Astrocyte of the cerebellum (primary cell): Measurements from ENCODE around the gene MYH10.

Experiments
- DNase-seq: peaks from one replicate; pipeline ENCODE4 v3.0.0-alpha.2; 2011; ENCODE audit warnings: low read depth
- H3K4me3 ChIP-seq: 2 replicates; pipeline ENCODE4 v1.5.1; 2011; ENCODE audit warnings: mild to moderate bottlenecking, low read depth, low read length, moderate library complexity
- CTCF ChIP-seq: IDR thresholded peaks from 2 replicates; pipeline ENCODE4 v1.5.1; 2012; ENCODE audit warnings: low read length, low read depth, moderate library complexity, mild to moderate bottlenecking; ENCODE audit errors: missing control alignments
- in situ Hi-C: cut with HindIII; loops from 2 replicates; pipeline ENCODE4 v1.10.0; 2017; ENCODE audit warnings: low sequenced_read_pairs

Gene MYH10

GRCh38 chr17:8670421-8670820 is 39.9 kb upstream of the MYH10 start:
- DNase-seq = no peak
- in situ Hi-C loops = no loop called here
- no peak for TF ChIP-seq CTCF
- H3K4me3 ChIP-seq = no peak overlapping the region

GRCh38 chr17:8668176-8668740 is 37.7 kb upstream of the MYH10 start:
- no peak for TF ChIP-seq CTCF
- in situ Hi-C loops = no loop called here
- no peak overlapping the region for H3K4me3 ChIP-seq
- DNase-seq = no peak

- in situ Hi-C loops = no loop called here
- H3K4me3 ChIP-seq = no peak overlapping the region
- DNase-seq = no peak
- TF ChIP-seq CTCF = no peak
Observed at GRCh38 chr17:8667421-8667820, 36.9 kb upstream of the MYH10 start.

GRCh38 chr17:8665684-8666083 is 35.2 kb upstream of the MYH10 start:
- no peak for TF ChIP-seq CTCF
- DNase-seq = no peak
- in situ Hi-C loops = no loop called here
- H3K4me3 ChIP-seq = no peak overlapping the region

- no peak overlapping the region for H3K4me3 ChIP-seq
- in situ Hi-C loops = no loop called here
- no peak for DNase-seq
- TF ChIP-seq CTCF = no peak
Observed at GRCh38 chr17:8664456-8665126, 34.1 kb upstream of the MYH10 start.

- TF ChIP-seq CTCF = no peak
- in situ Hi-C loops = no loop called here
- no peak overlapping the region for H3K4me3 ChIP-seq
- no peak for DNase-seq
Observed at GRCh38 chr17:8662973-8663372, 32.4 kb upstream of the MYH10 start.
